CD4-positive, alpha-beta T cell (primary cell): ENCODE measurements around the gene MPHOSPH9. TPM values are rescaled to one million over a fixed set of nuclear protein-coding genes. Genes with fewer than 3 reads are reported as not detected.

Source experiments
- ATAC-seq: fragments of 200-7000 bp; cut with Tn5 transposase; one replicate; pipeline ENCODE4 v1.10.0; 2022; ENCODE audit warnings: mild to moderate bottlenecking; ENCODE audit not compliant: poor library complexity
- CTCF ChIA-PET: fragments of 350-600 bp; sonication (Branson Sonifier 250); formaldehyde crosslinking; loops from one replicate; lab custom pipeline; 2021; ENCODE audit warnings: antibody characterized with exemption, inconsistent platforms; lab: Charles Lee
- POLR2A ChIA-PET: fragments of 350-600 bp; sonication (Branson Sonifier 250); formaldehyde crosslinking; loops from one replicate; lab custom pipeline; 2021; ENCODE audit warnings: antibody characterized with exemption, inconsistent platforms; lab: Charles Lee
- DNase-seq, 14 experiments: peaks; one replicate each; pipeline ENCODE4 v3.0.0-alpha.2; 2013 to 2020; ENCODE audit warnings: mixed read lengths in 2 of 14
- H3K27ac ChIP-seq, 2 donors: one replicate each; pipeline versions ENCODE4 v1.5.1 to v1.7.0; 2013; ENCODE audit warnings: low read length in 2 of 2, low read depth in 1 of 2, mild to moderate bottlenecking in 1 of 2
- H3K27me3 ChIP-seq, 2 experiments: 1 replicate in 1 of 2; 2 replicates in 1 of 2; pipeline versions ENCODE4 v1.6.1 to v1.7.0; 2013; ENCODE audit warnings: low read length in 2 of 2, control low read depth in 1 of 2, mild to moderate bottlenecking in 1 of 2, moderate library complexity in 1 of 2; ENCODE audit not compliant: insufficient read depth in 2 of 2, control insufficient read depth in 1 of 2
- H3K36me3 ChIP-seq: one replicate; pipeline ENCODE4 v1.6.1; 2013; ENCODE audit warnings: low read length, control low read depth; ENCODE audit not compliant: insufficient read depth
- H3K4me1 ChIP-seq: one replicate; pipeline ENCODE4 v1.6.1; 2013; ENCODE audit warnings: low read length, control low read depth; ENCODE audit not compliant: insufficient read depth
- H3K4me3 ChIP-seq: one replicate; pipeline ENCODE4 v1.5.1; 2013; ENCODE audit warnings: mild to moderate bottlenecking, low read length, moderate library complexity
- H3K9me3 ChIP-seq, 2 experiments: 1 replicate in 1 of 2; 2 replicates in 1 of 2; pipeline versions ENCODE4 v1.6.1 to v1.7.0; 2013; ENCODE audit warnings: low read length in 2 of 2, mild to moderate bottlenecking in 2 of 2, control low read depth in 1 of 2, moderate library complexity in 1 of 2; ENCODE audit not compliant: control insufficient read depth in 1 of 2, insufficient read depth in 1 of 2
- H3K27ac Mint-ChIP-seq: one replicate; pipeline ENCODE4 v1.8.0; 2020; ENCODE audit warnings: mixed read lengths
- H3K27me3 Mint-ChIP-seq: one replicate; pipeline ENCODE4 v1.8.0; 2021; ENCODE audit warnings: mixed read lengths
- H3K36me3 Mint-ChIP-seq: one replicate; pipeline ENCODE4 v1.8.0; 2021; ENCODE audit warnings: low read depth, mixed read lengths
- H3K4me1 Mint-ChIP-seq: one replicate; pipeline ENCODE4 v1.8.0; 2021; ENCODE audit warnings: low read depth, mixed read lengths
- H3K4me3 Mint-ChIP-seq: one replicate; pipeline ENCODE4 v1.8.0; 2020; ENCODE audit warnings: mild to moderate bottlenecking, mixed read lengths
- H3K9me3 Mint-ChIP-seq: one replicate; pipeline ENCODE4 v1.8.0; 2020; ENCODE audit warnings: mixed read lengths
- intact Hi-C, 2 experiments: fragments of 100-400 bp; cut with DNase I in 1 of 2; cut with micrococcal nuclease in 1 of 2; formaldehyde crosslinking; loops; one replicate each; pipeline versions ENCODE4 v1.15.1 to v1.9.0; 2023 to 2025; cut with DNase I, micrococcal nuclease
- total RNA-seq, 174 experiments: library from RNA in 2 of 174; stranded (reverse) in 2 of 174; gene quantifications; one replicate each; pipeline ENCODE4 v1.2.3 and lab custom pipeline; 2021 to 2026
- TF ChIP-seq, protein P1 (sequence below): fragments of 200-600 bp; IDR thresholded peaks from one replicate; pipeline ENCODE4 v1.8.0; 2022; ENCODE audit warnings: antibody characterized with exemption, mild to moderate bottlenecking

Gene MPHOSPH9
- total RNA-seq, 2 experiments from 2014 or later: 80.9 to 84.5 TPM

DNA sequence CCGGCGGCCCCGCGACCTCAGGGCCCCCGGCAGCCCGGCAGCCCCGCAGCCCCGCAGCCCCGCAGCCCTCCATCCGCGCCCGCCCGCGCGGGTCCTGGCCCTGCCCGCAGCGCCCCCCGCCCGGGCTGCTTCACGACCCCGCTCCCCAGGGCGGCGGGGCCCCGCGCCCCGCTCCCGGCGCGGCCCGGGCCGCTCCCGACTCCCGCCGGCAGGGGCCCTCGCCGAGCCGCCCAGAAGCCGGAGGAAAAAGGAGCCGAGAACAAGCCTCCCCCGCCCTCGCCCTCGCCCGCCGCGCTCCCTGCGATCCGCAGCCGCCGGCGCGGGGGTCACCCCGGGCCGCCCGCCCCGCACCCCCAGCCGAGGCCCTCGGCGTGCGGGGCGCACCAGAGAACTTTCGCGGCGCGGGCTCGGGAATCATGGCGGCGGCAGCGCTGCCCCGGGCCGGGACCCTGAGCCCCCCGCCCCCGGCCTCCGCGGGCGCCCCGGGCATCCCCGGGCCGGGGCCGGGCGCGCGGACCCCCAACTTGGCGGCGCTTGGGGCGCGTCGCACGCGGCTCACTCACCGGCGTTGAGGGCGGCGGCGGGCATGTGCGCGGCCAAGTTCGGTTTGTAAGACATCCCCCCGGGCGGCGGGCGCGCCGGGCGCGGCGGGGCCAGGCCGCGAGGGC, 38.2 kb upstream of the MPHOSPH9 start:
- TF ChIP-seq, protein P1, sequence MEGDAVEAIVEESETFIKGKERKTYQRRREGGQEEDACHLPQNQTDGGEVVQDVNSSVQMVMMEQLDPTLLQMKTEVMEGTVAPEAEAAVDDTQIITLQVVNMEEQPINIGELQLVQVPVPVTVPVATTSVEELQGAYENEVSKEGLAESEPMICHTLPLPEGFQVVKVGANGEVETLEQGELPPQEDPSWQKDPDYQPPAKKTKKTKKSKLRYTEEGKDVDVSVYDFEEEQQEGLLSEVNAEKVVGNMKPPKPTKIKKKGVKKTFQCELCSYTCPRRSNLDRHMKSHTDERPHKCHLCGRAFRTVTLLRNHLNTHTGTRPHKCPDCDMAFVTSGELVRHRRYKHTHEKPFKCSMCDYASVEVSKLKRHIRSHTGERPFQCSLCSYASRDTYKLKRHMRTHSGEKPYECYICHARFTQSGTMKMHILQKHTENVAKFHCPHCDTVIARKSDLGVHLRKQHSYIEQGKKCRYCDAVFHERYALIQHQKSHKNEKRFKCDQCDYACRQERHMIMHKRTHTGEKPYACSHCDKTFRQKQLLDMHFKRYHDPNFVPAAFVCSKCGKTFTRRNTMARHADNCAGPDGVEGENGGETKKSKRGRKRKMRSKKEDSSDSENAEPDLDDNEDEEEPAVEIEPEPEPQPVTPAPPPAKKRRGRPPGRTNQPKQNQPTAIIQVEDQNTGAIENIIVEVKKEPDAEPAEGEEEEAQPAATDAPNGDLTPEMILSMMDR: peak; percentile 10
- H3K27ac Mint-ChIP-seq: no peak overlapping the region
- no peaks in the 10 kb centered on the region for H3K9me3 Mint-ChIP-seq
- H3K4me3 Mint-ChIP-seq: no peak overlapping the region
- no peak overlapping the region for H3K27ac ChIP-seq
- H3K4me1 Mint-ChIP-seq: peaks cover 32% of the 10 kb centered on the region
- ChIA-PET POLR2A (interaction anchor here (1.6 to 1.9 kb wide), 2 partner anchors 38 to 94 kb away, joined by 7 read pairs; partner anchors contain the start of genes MPHOSPH9 and MTRFR), CTCF (no interaction called here)
- intact Hi-C loops: loop anchor here (1.0 kb wide), 2 partner anchors 94 to 311 kb away; no protein-coding TSS in a partner anchor
- H3K27me3 Mint-ChIP-seq: no peaks in the 10 kb centered on the region
- H3K27me3 ChIP-seq: no peaks in the 10 kb centered on the region
- no peaks in the 10 kb centered on the region for H3K36me3 Mint-ChIP-seq
- ATAC-seq (peak; percentile 88), DNase-seq (peak; percentile 60 to 87 (median 72))
- peaks cover 38% of the 10 kb centered on the region for H3K4me1 ChIP-seq
- H3K9me3 ChIP-seq: no peaks in the 10 kb centered on the region
- peak overlapping the region; percentile 41 for H3K4me3 ChIP-seq
- H3K36me3 ChIP-seq: no peaks in the 10 kb centered on the region

DNA sequence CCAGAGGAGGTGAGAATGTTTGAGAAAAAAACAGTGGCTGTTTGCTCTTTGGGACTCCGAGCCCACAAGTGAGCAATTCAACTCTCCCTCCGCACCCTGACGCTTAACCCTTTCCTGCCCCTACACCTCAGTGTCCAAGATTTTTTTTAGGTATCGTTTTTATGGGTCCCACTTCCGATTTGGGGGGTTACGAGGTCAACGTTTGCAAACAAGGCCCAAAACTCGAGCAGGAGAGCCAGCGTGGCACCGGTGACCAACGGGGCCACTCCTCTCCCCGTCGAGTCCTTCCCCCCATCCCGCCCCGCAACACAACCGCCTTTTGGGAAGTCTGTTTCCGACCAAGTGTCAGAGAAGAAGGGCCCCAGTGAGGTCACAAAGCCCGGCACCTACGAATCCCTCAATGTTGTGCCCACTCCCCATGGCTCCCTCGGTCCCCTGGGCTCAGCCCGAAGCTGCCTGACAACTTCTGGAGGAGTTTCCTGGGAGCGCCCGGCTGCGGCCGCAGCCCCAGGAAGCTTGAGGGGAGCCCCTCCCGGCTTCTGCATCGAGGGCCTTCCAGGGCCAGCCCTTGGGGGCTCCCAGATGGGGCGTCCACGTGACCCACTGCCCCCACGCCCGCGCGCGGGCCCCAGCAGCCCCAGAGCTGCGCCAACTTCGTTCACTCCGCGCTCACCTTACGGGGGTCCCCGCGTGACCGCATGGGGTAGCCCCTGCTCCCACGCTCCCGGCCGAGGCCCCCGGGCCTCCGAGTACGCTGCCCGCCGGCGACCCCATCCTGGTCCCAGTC, 37.5 kb upstream of the MPHOSPH9 start:
- peak in 5 of 14 experiments; percentile 5 to 43 (median 31) for DNase-seq
- no peak overlapping the region for H3K27ac ChIP-seq

DNA sequence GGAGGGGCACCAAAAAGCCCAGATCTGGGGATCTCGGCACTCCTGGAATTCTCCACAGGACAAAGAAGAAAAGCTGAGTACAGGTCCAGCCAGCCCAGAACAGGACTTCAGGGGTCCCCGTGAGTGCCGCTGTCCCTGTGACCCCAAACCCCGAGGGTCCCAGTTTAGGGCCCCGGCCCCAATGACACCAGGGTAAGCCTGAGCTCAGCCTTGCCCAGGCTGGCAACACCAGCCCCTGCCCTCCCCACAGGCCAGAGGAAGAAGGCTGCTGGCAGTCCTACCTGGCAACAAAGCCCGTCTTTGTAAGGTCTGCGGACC, 36.9 kb upstream of the MPHOSPH9 start:
- ChIA-PET POLR2A (interaction anchor here (1.1 to 1.9 kb wide), 4 partner anchors 37 to 333 kb away, joined by 3 to 7 read pairs (median 6); partner anchors contain the start of genes DDX55, MPHOSPH9 and MTRFR), CTCF (interaction anchor here (0.5 to 2.1 kb wide), 3 partner anchors 9 to 483 kb away, joined by 3 to 9 read pairs (median 3); partner anchors contain the start of gene SBNO1)
- H3K4me1 Mint-ChIP-seq: peaks cover 32% of the 10 kb centered on the region
- no peaks in the 10 kb centered on the region for H3K9me3 Mint-ChIP-seq
- H3K9me3 ChIP-seq: no peaks in the 10 kb centered on the region
- H3K27me3 ChIP-seq: no peaks in the 10 kb centered on the region
- peak overlapping the region; percentile 92 for H3K4me3 Mint-ChIP-seq
- no peak for ATAC-seq
- no peaks in the 10 kb centered on the region for H3K27me3 Mint-ChIP-seq
- no peaks in the 10 kb centered on the region for H3K36me3 ChIP-seq
- intact Hi-C loops: loop anchor here in 1 of 2 experiments (1.0 kb wide), 1 partner anchor 348 kb away; no protein-coding TSS in a partner anchor
- peak overlapping the region; percentile 41 for H3K4me3 ChIP-seq
- no peak overlapping the region for H3K27ac ChIP-seq
- H3K27ac Mint-ChIP-seq: no peak overlapping the region
- DNase-seq: peak in 2 of 14 experiments; percentile 27 to 40
- TF ChIP-seq, protein P1: no peak
- H3K4me1 ChIP-seq: peaks cover 38% of the 10 kb centered on the region
- H3K36me3 Mint-ChIP-seq: no peaks in the 10 kb centered on the region

More for the DNA sequence above, 37.5 kb upstream of the MPHOSPH9 start:
- Mint-ChIP-seq H3K27ac (peak overlapping the region; percentile 53), H3K27me3 (no peaks in the 10 kb centered on the region), H3K9me3 (no peaks in the 10 kb centered on the region), H3K36me3 (no peaks in the 10 kb centered on the region), H3K4me3 (peak overlapping the region; percentile 92), H3K4me1 (peaks cover 32% of the 10 kb centered on the region)
- CTCF ChIA-PET: interaction anchor here (0.5 kb wide), 1 partner anchor 483 kb away, joined by 3 read pairs; no protein-coding TSS in a partner anchor
- Histone ChIP-seq H3K4me3 (peak overlapping the region; percentile 41), H3K27me3 (no peaks in the 10 kb centered on the region), H3K4me1 (peaks cover 38% of the 10 kb centered on the region), H3K9me3 (no peaks in the 10 kb centered on the region), H3K36me3 (no peaks in the 10 kb centered on the region)
- ATAC-seq: no peak
- TF ChIP-seq, protein P1: no peak
- POLR2A ChIA-PET: interaction anchor here (1.5 to 1.9 kb wide), 3 partner anchors 38 to 95 kb away, joined by 4 to 7 read pairs (median 7); partner anchors contain the start of genes MPHOSPH9 and MTRFR
- intact Hi-C loops: loop anchor here in 1 of 2 experiments (1.0 kb wide), 1 partner anchor 348 kb away; no protein-coding TSS in a partner anchor
